Measurements from ENCODE around the gene LHX1.

LHX1 gene

DNA sequence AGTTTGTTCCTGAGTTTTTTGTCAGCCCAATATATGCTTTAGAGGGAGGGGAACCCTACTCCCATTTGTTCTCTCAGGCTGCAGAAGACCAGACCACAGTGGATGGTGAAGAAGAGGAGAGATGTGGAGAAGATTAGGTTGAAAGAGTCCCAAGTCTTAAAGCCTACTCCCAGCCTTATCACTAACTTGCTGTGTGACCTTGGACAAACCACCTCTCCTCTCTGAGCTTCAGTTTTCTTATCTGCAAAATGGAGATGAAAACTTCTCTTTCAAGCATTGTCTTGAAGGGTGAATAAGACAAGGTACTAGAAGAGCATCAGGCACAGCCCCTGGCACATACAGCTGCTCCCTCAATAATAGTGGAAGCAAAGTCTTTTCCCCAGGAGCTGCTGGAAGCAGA lies 15.1 kb upstream of the LHX1 start:
- no peak for DNase-seq (ENCODE audit: low read depth)

DNA sequence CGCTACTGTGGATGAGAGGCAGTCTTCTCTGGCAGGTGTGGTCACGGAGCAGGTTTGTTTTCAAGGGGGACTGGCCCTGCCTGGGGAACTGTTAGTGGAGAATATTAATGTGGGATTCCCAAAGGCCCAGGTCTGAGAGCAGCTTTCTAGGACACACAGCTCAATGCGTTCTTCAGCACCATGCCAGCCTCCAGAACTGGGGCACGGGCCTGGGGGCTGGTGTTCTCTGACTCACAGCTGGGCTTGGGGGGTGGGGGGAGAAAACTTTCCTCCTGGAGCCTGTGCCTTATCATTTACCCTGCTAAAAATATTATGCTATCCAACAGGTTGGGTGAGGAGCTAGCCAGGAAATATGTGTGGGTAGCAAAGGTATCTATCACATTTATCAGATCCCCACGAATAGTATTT lies 13.5 kb upstream of the LHX1 start:
- no peak for DNase-seq (ENCODE audit: low read depth)

GRCh38 chr17:36926226-36926625 lies 11.0 kb upstream of the LHX1 start:
- DNase-seq (ENCODE audit: low read depth): no peak

- DNase-seq (ENCODE audit: low read depth): no peak
Observed at GRCh38 chr17:36926701-36927100, 10.6 kb upstream of the LHX1 start.

GRCh38 chr17:36928471-36929345 lies 8.6 kb upstream of the LHX1 start:
- DNase-seq (ENCODE audit: low read depth): no peak

GRCh38 chr17:36929851-36930582 lies 7.3 kb upstream of the LHX1 start:
- no peak for DNase-seq (ENCODE audit: low read depth)

GRCh38 chr17:36930583-36930900 lies 6.7 kb upstream of the LHX1 start:
- DNase-seq (ENCODE audit: low read depth): no peak

DNA sequence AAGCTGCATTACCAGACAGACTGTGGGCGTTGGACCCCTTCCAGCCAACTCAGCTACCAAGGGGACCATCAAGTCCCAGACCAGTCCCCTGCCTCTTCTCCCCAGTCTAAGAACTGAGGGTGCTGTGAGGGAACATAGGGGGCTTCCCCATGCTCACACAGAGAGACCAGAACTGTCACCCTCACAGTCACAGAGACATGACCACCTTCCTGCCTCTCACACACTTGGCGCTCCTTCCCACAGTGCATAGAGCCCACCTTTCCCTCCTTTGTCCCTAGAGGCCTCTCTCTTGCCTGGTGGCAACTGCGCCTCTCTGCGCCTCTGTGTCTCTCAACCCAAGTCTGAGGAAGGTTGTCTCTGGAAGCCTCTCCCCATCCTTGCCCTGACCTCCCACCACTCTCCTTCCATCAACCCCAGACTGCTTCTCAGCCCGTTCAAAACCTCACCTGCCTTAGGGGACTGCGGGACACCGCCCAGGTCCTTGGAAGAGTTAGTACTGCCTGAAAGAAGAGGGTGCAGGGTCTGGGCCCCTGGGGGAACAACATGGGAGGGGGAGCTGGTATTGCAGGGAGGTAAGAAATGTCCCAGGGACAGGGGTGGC lies 6.1 kb upstream of the LHX1 start:
- no peak for DNase-seq (ENCODE audit: low read depth)

- DNase-seq (ENCODE audit: low read depth): peak; percentile 46
Observed at GRCh38 chr17:36931697-36932382, 5.4 kb upstream of the LHX1 start.

DNA sequence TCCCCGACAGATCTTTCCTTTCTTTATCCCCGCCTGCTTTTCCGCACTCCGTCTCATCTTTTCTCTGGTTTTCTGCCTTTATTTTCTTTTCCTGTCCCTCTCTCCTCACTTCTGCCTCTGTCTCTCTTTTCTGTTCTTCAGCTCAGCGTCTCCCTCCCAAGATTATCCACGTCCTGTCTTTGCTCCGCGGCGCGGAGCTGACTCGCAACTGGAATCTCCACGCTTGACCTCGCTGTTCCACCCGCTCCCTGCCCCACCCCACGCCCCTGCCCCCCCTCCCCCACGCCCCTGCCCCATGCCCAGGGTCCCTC lies 4.9 kb upstream of the LHX1 start:
- no peak for DNase-seq (ENCODE audit: low read depth)

- DNase-seq (ENCODE audit: low read depth): no peak
Observed at GRCh38 chr17:36932694-36933511, 4.4 kb upstream of the LHX1 start.

- no peak for DNase-seq (ENCODE audit: low read depth)
Observed at GRCh38 chr17:36933512-36934143, 3.6 kb upstream of the LHX1 start.

- DNase-seq (ENCODE audit: low read depth): no peak
Observed at GRCh38 chr17:36934144-36934691, 3.1 kb upstream of the LHX1 start.

- DNase-seq (ENCODE audit: low read depth): no peak
Observed at GRCh38 chr17:36934692-36935630, 2.3 kb upstream of the LHX1 start.

GRCh38 chr17:36935671-36936454 lies 1.4 kb upstream of the LHX1 start:
- DNase-seq (ENCODE audit: low read depth): no peak

DNA sequence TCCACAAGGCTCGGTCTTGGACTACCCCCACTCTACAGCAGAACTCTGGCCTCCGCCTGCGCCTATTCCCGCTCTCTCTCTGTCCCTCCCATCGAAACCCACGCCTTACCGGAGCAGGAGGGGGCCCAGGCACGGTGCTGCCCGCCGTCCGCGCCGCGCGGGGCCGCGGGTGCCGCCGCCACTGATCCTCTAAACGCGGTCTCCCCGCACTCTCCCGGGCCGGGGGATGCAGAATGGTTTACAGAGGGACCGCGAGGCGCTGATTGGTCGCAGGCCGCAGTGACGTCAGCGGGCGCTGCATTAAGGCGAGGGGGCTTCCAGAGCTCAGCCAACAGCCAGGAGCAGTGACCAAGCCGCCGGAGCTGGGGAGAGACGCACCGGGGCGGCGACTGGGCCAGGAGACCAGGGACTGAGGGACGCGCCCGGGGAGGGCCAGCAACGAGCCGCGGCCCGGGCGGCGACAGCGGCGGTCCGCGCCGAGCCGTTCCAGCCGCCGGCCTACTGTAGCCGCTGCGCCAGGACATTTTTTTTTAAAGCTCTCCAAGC lies 747 bp upstream of the LHX1 start:
- DNase-seq (ENCODE audit: low read depth): no peak

GRCh38 chr17:36937959-36938565 lies 787 bp downstream of the LHX1 start:
- peak; percentile 33 for DNase-seq (ENCODE audit: low read depth)

- DNase-seq (ENCODE audit: low read depth): no peak
Observed at GRCh38 chr17:36938566-36939051, 1.3 kb downstream of the LHX1 start.

Data from EH (cell line).